GM21825 (cell line): ENCODE measurements around the gene NABP1.
A peak's percentile ranks its signal among the peaks of the same experiment; 100 is the strongest.

Experiments
- ATAC-seq: cut with Tn5 transposase; IDR thresholded peaks from one replicate; pipeline ENCODE4 v1.9.1; 2021; ENCODE audit warnings: mild to moderate bottlenecking, moderate library complexity; ENCODE audit not compliant: unreplicated experiment

The NABP1 gene

DNA sequence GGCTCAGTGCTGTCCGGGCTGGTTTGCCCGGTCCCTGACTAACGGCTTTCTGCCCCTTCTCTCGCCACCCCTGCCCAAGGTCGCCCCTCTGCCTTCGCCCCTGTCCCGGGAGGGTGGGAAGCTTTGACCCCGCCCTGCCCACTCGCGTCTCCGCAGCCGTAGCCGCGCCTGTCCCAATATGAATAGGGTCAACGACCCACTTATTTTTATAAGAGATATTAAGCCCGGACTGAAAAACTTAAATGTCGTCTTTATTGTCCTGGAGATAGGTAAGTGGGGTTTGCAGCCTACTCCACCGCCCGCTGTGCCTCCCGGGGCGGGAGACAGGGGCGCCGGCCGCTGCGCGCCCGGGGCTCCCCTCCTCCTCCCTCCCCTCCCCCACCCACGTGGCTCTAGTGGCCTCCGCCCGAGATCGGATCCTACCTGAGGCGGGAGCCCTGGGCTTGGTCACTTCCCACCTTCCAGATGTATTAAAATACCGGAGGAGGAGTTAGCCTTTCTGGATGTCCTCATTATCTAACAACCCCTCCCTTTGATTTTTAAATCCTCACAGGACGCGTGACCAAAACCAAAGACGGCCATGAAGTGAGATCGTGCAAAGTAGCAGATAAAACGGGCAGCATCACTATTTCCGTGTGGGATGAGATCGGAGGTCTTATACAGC is 633 bp downstream of the NABP1 start:
- ATAC-seq, result peak; percentile 4

DNA sequence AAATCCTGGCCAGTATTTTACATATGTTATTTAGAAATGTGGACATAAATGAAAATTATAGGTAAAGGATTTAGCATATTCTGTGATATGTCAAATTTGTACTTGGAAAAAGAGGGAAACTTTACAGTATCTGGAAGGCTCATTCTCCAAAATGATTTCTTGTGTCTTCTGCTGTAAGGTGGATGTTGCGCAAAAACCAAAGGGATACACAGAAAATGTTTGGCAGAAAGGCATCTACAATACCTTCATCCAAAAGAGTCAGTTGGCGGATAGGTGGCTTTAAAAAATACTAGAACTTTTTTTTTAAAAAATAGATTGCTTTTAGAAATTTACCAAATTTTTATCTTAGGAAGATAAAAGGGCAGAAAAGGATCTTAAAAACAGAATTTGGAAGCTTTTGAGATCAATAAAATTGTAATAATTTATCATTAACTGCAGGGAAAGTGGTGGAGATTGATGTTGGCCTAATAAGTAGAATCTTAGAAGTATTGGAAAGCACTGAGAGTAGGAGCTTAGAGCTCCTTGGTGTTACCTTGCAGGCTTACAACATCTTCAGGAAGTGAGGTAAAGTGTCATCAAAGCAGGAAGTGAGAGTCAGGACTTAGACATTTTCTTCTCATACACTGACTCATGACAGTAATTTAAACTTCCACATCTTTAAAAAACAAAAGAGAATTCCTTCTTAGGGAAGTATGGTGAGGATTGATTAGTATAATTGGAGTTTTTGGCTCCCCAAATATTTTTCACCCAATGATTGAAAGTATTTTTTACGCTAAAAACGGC is 2.1 kb downstream of the NABP1 start:
- peak; percentile 25 for ATAC-seq

DNA sequence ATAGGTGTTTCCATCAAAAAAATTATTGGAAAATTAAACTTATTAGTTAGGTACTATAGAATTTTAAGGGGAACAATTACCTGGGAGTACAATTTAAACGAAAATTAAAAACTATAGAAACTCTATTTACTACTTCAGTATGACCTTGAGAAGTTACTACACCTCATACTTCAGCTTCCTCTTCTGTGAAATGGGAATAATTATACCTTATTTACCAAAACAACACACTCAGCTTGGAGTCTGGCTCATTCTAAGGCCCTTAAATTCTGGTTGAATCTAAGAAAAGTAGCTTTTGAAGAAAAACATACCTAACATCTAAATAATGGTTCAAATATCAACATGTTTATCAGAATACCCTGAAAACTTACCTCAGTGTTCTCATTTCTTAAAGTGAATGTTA is 2.7 kb downstream of the NABP1 start:
- ATAC-seq, result no peak

DNA sequence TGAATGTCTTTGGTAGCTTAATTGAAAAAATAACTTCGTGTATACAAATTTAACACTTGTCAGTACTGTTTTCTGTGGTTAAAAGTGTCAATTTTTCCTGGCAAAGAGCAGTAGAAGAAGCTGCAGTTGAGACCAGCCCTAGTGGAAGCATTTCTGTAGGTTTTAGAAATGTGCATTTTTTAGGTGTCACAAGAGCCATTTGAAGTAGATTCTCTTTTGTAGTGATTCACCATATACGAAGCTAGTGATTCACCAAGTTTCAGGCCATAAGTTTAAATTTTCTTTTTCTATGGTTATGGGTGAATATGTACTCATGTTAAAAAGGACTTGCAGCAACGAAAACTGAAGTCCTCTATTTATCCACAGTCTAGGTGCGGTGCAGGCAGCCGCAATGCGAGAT is 4.2 kb downstream of the NABP1 start:
- no peak for ATAC-seq

DNA sequence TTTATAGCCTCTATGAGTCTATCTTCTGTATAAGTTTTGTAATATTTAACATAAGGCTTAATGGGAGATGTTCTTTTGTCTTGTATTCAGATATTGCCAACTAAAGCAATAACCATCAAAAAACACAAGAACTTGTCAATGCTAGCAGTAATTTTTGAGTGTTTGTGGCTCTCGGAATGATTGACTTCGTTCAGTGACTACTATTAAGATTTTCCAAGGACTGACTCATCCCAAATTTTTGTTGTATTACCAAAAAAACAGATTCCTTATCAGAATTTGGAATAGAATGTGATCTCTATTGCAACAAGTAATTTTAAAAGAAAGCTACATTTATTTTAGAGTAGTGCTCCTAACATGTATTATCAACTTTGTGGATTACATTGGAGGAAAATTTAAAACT is 8.1 kb downstream of the NABP1 start:
- ATAC-seq, result no peak

DNA sequence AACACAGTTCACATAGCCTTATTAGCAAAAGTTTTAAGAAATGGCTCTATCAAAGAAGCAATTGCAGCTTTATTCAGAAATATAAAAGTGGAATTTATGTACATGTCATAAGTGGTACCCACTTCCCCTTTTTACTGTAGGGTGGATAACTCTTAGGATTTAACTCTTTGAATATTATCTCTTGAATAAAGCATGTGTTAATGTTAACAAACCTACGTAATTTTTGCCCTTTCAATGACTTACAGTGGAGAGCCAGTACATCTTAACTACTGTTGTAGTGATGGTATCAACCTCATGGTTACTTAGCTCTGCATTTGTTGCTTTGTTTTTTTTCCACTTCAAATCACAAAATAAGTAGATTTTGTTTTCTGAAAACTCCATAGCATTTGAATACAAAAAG is 8.8 kb downstream of the NABP1 start:
- ATAC-seq, result no peak

DNA sequence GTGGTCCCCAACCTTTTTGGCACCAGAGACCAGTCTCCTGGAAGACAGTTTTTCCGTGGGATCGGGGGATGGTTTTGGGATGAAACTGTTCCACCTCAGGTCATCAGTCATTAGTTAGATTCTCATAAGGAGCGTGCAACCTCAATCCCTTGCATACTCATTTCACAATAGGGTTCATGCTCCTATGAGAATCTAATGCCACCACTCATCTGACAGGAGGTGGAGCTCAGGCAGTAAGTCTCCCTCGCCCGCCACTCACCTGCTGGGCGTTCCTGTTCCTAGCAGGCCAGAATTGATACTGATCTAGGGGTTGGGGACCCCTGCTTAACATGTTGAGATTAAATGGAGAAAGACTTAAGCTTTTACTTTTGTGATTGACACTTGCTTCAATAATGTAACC is 9.9 kb downstream of the NABP1 start:
- no peak for ATAC-seq

DNA sequence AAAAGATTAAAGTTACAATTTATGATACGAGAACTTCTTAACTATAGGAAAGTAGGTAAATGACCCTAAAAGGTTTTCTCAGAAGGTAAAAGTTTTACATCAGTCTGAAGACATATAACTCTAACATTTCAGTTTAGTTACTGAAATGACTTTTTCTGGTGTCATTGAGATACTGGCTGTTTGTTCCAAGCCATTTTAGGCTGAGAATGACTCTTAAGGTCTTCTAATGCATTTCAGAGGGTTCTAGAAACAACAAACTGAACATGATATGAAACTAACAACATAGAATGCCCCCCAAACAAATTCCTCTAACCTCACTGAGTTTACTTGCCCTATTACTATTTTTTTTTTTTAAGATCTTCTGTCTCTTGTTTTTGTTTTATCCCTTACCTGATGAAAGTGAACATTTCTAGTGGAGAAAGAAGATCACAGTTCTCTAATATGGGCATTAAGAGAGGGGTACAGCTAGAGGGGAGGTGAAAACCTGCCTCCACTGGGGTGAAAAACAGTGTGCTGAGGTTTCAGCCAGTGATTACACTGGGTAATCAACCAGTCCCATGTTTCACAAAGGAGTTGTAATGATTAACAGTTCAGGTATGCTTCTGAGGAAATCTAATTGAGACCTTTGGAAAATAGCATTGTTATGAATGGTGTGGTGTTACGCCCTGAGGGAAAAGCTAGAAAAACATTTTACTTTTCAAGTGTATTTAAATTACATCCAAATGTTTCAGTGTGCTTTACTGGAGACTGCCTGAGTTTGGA is 11.2 kb downstream of the NABP1 start:
- ATAC-seq, result no peak

DNA sequence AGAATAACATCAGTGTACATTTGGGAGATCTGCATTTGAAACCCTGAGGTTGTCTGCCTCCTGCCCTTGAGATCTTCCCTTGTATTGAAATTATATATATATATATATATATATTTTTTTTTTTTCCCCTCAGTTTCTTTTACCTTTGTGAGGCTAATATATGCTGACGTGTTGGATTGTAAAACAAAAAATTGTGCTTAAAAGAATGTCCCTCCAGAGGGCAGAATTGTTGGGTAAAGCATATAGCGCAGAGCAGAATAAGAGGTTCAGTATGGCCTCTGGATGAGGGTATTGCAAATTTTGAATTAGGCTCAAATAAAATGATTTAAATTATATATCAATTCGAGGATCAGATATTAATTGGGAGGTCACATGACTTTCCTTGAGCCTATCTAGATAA is 12.4 kb downstream of the NABP1 start:
- no peak for ATAC-seq

DNA sequence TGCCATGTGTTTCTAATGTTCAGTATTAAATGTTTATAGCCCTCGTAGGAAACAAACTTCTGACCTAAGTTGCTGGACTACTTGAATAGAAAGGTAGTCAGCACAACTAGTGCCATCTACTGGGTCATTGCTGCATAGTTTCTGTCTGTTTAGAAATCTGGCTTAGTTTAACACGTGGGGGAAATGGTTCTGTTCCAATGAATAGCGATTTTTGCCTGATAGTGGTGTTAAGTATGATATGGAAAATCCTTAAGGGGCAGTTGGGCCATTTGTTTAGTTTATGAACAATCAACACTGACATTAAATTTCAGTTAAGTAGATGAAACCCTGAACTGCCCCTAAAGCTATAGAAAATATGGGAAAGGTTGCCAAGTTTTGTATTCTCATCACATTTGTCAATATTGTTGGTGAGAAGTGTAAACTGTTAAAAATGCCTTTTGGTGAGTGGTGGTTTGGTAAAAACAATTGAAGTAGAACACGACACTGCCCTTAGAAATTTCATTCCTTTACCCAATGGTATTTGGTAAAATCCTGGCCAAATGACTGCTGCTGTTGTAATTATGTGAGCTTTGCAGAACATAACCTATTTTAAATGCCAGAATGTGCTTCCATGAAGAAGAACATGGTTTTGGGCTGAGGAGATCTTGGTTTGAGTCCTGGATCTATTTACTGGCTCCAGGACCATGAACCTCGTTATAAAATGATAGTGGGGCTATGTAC is 13.2 kb downstream of the NABP1 start:
- peak; percentile 71 for ATAC-seq

DNA sequence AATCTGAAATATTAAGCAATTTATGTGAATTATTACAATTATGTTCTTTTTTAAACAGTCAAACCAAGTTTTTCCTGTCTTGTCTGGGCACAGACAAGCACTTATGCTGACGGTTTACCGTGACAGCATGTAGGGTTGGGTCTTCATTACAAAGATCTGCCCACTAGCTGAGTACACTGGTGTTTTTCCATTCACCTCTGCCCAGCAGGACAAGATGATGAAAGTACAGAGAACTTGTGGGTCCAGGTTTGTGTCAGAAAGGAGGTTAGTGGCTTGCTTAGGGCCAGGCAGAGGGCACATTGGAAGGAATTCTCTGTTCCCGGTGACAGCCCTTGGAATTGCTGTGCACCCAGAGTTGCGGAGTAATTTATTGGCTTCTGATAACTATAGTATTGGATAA is 14.0 kb downstream of the NABP1 start:
- ATAC-seq, result no peak

DNA sequence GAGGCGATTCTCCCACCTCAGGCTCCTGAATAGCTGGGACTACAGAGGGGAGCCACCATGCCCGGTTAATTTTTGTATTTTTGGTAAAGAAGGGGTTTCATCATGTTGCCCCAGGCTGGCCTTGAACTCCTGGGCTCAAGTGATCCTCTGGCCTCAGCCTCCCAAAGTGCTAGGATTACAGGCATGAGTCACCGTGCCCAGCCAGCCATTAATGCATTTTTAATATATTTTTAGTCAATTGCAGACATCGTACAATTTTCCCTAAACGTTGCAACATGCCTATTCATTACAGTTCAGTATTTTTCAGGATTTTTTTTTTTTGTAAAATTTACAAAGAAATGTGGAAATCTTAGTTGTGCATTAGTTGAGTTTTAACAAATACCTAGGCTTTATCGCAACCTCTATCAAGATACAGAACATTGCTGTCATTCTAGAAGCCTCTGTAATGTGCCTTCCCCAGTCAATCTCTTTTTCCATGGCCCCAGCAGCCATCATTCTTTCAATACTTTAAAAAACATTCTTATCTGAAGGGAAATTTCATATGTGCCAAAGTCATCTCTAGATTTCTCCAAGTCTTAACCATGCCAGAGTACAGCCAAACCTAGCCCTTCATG is 14.7 kb downstream of the NABP1 start:
- ATAC-seq, result no peak

DNA sequence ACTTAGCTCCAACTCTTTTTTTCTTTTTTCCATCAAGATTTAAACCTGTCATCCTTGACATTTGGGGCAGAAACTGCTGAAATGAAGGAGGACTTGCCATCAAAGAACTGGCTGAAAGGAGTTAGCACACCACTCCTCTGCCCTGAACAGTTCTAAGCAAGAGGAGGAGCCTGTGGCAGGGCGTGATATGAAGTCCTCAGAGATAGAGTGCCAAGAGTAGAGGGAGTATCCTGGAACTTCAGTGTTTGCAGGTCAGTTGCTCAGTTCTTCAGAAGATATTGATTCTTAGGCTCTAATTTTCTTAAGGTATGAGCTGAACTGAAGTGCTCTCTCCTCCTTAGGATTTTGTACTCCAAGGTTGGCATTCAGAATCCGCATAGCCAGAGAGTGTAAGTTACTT is 15.2 kb downstream of the NABP1 start:
- no peak for ATAC-seq

DNA sequence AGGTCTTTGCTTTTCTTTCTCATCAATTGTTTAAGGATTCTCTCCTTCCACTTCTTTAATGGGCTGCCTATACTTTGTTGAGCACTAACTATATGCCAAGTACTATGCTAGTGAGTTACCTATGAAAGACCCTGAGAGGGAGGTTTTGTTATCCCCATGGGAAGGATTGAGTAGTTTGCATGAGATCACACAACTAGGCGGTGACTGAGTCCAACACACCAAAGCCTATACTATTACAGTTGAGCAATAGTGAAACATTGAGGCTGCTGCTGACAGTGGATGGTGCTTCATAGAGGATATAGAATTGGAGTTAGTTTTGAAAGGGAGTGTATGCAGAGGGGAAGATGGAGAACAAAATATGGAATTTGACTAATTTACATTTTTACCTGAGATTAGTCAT is 15.8 kb downstream of the NABP1 start:
- no peak for ATAC-seq

DNA sequence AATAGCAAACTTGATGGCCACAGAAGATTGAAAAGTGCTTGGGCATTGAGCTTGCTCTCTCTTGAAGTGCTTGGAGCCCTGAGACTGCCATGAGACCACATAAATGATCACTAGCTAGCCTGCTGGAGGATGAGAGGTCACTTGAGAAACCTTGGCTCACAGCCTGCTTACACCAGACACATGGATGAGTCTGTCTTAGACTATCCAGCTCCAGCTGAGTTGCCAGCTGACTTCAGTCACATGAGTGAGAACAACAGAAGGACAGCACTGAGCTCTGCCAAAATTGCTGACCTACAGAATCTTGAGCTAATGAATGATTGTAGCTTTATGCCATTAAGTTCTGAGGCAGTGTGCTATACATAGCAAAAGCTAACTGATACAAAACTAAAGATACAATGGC is 18.1 kb downstream of the NABP1 start:
- ATAC-seq, result no peak

DNA sequence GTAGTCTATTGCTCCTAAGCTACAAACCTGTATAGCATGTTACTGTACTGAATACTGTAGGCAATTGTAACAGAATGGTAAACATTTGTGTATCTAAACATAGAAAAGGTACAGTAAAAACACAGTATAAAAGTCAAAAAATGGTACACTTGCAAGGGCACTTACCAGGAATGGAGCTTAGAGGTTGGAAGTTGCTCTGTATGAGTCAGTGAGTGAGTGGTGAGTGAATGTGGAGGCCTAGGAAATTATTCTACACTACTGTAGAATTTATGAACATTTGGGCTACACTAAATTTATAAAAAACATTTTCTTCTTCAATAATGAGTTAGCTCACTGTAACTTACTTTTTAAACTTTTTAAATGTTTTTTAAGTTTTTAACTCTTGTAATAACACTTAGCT is 19.0 kb downstream of the NABP1 start:
- ATAC-seq, result no peak

DNA sequence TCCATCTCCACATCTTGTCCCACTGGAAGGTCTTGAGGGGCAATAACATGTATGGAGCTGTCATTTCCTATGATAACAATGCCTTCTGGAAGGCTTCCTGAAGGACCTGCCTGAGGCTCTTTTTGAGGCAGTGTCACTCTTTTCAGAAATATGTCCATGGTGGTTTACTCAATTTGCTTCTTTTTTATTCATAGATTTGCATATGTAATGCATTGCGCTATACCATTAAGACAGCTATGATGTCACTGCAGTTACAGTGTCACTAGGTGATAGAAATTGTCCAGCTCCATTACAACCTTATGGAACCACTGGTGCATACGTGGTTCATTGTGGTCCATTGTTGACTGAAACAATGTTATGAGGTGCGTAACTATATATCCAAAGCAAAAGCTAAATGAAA is 19.9 kb downstream of the NABP1 start:
- no peak for ATAC-seq

DNA sequence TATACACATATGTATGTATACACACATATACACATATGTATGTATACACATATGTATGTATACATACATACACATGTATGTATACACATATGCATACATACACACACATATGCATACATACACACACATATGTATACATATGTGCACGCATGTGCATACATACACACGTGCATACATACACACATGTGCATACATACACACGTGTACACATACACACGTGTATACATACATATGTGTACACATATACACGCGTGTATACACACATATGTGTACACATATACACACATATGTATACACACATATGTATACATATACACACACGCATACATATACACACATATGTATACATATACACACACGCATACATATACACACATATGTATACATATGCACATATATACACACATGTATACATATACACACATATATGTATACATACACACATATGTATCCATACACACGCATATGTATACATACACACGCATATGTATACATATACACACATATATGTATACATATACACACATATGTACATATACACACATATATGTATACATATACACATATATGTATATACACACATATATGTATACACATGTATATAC is 21.5 kb downstream of the NABP1 start:
- ATAC-seq, result no peak

DNA sequence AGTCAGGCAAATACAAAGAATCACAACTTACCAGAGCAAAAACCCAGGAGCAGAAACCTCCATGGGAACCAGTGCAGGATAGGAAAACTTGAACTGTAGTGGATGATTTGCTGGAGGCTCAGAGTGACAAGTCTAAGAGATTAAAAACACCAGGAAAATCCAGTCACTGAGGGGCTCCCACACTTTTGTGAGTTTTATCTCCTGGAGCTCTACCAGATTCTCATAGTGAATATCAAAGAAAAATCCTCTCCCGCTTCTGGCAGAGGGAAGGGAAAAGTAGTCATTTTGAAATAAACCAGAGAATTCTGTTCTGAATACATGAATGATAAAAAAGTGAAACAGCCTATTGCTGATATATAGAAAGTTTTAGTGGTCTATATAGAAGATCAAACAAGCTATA is 23.1 kb downstream of the NABP1 start:
- ATAC-seq, result no peak

DNA sequence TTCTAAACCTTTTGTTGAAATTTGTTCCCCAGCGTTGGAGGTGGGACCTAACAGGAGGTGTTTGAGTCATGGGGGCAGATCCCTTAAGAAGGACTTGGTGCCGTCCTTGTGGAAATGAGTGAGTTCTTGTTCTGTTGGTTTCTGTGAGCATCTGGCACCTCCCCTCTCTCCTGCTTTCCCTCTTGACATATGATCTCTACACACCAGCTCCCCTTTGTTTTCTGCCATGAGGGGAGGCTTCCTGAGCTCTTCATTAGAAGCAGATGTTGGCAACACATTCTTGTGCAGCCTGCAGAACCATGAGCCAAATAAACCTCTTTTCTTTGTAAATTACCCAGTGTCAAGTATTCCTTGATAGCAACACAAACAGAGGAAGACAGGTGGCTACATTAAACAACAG is 23.8 kb downstream of the NABP1 start:
- no peak for ATAC-seq
